ENCODE measurements around the gene RSPO4.
"Not testable (repeated sequence)": the region's sequence is repeated elsewhere in the genome, so short reads cannot be mapped to it uniquely, and the experiment has no call there.

The RSPO4 gene

DNA sequence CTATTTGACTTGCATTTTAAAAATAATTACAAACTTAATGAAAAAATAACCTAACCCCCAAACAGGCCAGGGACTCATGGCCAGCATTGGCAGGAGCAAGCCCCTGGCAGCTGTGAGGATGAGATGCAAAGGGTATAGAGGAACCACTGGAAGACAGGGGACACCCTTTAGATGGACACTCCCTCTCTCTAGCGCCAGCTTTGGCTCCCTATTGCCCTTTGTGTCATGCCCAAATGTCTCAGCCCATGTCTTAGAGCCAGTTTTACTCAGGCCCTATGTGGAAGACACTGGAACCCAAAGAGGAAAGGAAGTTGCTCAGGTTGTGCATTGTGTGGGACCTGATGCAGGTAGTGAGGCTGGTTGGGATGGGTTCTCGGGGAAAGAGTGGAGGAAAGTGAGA, 34.9 kb upstream of the RSPO4 start:
- Histone ChIP-seq H3K56ac (ENCODE audit: low read length) (no peak overlapping the region), H3K79me2 (ENCODE audit: control insufficient read depth, insufficient read depth, low read length) (no peaks in the 10 kb centered on the region), H4K5ac (ENCODE audit: low read length) (no peak overlapping the region), H3K4me3 (ENCODE audit: low read length) (no peak overlapping the region), H3K36me3 (ENCODE audit: control insufficient read depth, insufficient read depth, low read length) (no peaks in the 10 kb centered on the region), H3K4me2 (ENCODE audit: low read length) (no peak overlapping the region), H3K23ac (ENCODE audit: low read length) (no peak overlapping the region), H2AK5ac (ENCODE audit: low read length) (no peak overlapping the region), H3K79me1 (ENCODE audit: low read length) (no peaks in the 10 kb centered on the region), H3K27ac (ENCODE audit: low read depth, low read length) (no peak overlapping the region), H3K9ac (ENCODE audit: low read length) (no peak overlapping the region), H2BK120ac (ENCODE audit: low read depth, low read length) (no peak overlapping the region), H2BK15ac (replicated peaks; ENCODE audit: low read depth) (no peak overlapping the region), H3K4me1 (ENCODE audit: control insufficient read depth, low read depth, low read length) (no peaks in the 10 kb centered on the region), H2BK5ac (ENCODE audit: low read length) (no peak overlapping the region), H3K18ac (ENCODE audit: low read length) (no peak overlapping the region), H4K8ac (ENCODE audit: low read depth, low read length) (no peak overlapping the region), H3K27me3 (ENCODE audit: insufficient read depth, low read length, poor library complexity) (no peaks in the 10 kb centered on the region), H3K4ac (ENCODE audit: low read depth, low read length) (no peak overlapping the region)
- DNase-seq: no peak
- WGBS (ENCODE audit: extremely low coverage, insufficient coverage, low lambda C conversion rate): no CpG with 5 or more reads among the region's 2 CpGs

DNA sequence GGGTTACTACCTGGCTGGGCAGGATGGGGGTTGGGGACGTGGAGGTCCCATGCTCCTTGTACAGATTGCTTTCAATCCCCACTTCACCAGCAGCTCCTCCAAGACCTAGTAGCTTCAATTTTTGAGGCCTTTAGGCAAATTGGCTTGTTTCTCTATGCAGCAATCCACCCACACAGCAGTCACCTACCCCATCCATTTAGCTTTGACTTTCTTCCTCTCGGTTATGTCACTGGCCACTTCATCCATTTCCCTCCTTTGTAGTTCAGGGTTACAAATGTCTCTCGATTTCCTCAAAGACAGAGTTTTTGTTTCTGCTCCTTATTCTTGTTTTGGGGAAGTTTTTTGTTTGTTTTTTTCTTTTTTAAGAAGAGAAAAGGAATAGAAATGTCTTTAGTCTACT, 33.4 kb upstream of the RSPO4 start:
- no peak overlapping the region for H2BK15ac ChIP-seq (replicated peaks; ENCODE audit: low read depth)
- no peak overlapping the region for H4K5ac ChIP-seq (ENCODE audit: low read length)
- H2AK5ac ChIP-seq (ENCODE audit: low read length): no peak overlapping the region
- H3K4me2 ChIP-seq (ENCODE audit: low read length): no peak overlapping the region
- no peak overlapping the region for H3K4me3 ChIP-seq (ENCODE audit: low read length)
- H2BK5ac ChIP-seq (ENCODE audit: low read length): no peak overlapping the region
- no peaks in the 10 kb centered on the region for H3K79me2 ChIP-seq (ENCODE audit: control insufficient read depth, insufficient read depth, low read length)
- no peak overlapping the region for H3K27ac ChIP-seq (ENCODE audit: low read depth, low read length)
- WGBS (ENCODE audit: extremely low coverage, insufficient coverage, low lambda C conversion rate): no CpG with 5 or more reads among the region's 3 CpGs
- H3K4ac ChIP-seq (ENCODE audit: low read depth, low read length): no peak overlapping the region
- no peak overlapping the region for H4K8ac ChIP-seq (ENCODE audit: low read depth, low read length)
- H3K23ac ChIP-seq (ENCODE audit: low read length): no peak overlapping the region
- no peak overlapping the region for H3K56ac ChIP-seq (ENCODE audit: low read length)
- no peaks in the 10 kb centered on the region for H3K27me3 ChIP-seq (ENCODE audit: insufficient read depth, low read length, poor library complexity)
- H3K4me1 ChIP-seq (ENCODE audit: control insufficient read depth, low read depth, low read length): no peaks in the 10 kb centered on the region
- DNase-seq: no peak
- no peaks in the 10 kb centered on the region for H3K79me1 ChIP-seq (ENCODE audit: low read length)
- no peaks in the 10 kb centered on the region for H3K36me3 ChIP-seq (ENCODE audit: control insufficient read depth, insufficient read depth, low read length)
- H3K18ac ChIP-seq (ENCODE audit: low read length): no peak overlapping the region
- no peak overlapping the region for H2BK120ac ChIP-seq (ENCODE audit: low read depth, low read length)
- no peak overlapping the region for H3K9ac ChIP-seq (ENCODE audit: low read length)

DNA sequence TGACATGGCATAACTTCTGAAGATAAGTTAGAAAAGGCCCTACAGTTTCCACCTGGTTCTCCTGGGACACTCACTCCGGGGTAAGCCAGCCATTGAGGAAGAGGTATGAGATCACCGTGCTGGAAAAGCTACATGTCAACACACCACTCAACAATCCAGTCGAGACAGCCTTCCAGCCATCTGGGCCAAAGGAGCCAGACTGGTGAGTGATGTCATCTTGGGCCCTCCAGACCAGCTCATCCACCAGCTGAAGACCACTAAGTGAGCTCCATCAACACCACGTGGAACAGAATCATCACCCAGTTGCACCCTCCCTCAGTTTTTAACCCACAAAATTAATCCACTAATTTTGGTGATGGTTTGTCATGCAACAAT, 32.3 kb upstream of the RSPO4 start:
- H3K4ac ChIP-seq (ENCODE audit: low read depth, low read length): no peak overlapping the region
- H4K5ac ChIP-seq (ENCODE audit: low read length): no peak overlapping the region
- no peak overlapping the region for H4K8ac ChIP-seq (ENCODE audit: low read depth, low read length)
- H2AK5ac ChIP-seq (ENCODE audit: low read length): no peak overlapping the region
- H3K4me1 ChIP-seq (ENCODE audit: control insufficient read depth, low read depth, low read length): no peaks in the 10 kb centered on the region
- no peaks in the 10 kb centered on the region for H3K36me3 ChIP-seq (ENCODE audit: control insufficient read depth, insufficient read depth, low read length)
- no peaks in the 10 kb centered on the region for H3K79me2 ChIP-seq (ENCODE audit: control insufficient read depth, insufficient read depth, low read length)
- no peak overlapping the region for H3K18ac ChIP-seq (ENCODE audit: low read length)
- H3K4me3 ChIP-seq (ENCODE audit: low read length): no peak overlapping the region
- no peak overlapping the region for H3K23ac ChIP-seq (ENCODE audit: low read length)
- H2BK15ac ChIP-seq (replicated peaks; ENCODE audit: low read depth): no peak overlapping the region
- no peak overlapping the region for H2BK120ac ChIP-seq (ENCODE audit: low read depth, low read length)
- DNase-seq: no peak
- H3K56ac ChIP-seq (ENCODE audit: low read length): no peak overlapping the region
- H2BK5ac ChIP-seq (ENCODE audit: low read length): no peak overlapping the region
- no peaks in the 10 kb centered on the region for H3K79me1 ChIP-seq (ENCODE audit: low read length)
- H3K4me2 ChIP-seq (ENCODE audit: low read length): no peak overlapping the region
- no peaks in the 10 kb centered on the region for H3K27me3 ChIP-seq (ENCODE audit: insufficient read depth, low read length, poor library complexity)
- no CpG with 5 or more reads among the region's 4 CpGs for WGBS (ENCODE audit: extremely low coverage, insufficient coverage, low lambda C conversion rate)
- H3K27ac ChIP-seq (ENCODE audit: low read depth, low read length): no peak overlapping the region
- no peak overlapping the region for H3K9ac ChIP-seq (ENCODE audit: low read length)

DNA sequence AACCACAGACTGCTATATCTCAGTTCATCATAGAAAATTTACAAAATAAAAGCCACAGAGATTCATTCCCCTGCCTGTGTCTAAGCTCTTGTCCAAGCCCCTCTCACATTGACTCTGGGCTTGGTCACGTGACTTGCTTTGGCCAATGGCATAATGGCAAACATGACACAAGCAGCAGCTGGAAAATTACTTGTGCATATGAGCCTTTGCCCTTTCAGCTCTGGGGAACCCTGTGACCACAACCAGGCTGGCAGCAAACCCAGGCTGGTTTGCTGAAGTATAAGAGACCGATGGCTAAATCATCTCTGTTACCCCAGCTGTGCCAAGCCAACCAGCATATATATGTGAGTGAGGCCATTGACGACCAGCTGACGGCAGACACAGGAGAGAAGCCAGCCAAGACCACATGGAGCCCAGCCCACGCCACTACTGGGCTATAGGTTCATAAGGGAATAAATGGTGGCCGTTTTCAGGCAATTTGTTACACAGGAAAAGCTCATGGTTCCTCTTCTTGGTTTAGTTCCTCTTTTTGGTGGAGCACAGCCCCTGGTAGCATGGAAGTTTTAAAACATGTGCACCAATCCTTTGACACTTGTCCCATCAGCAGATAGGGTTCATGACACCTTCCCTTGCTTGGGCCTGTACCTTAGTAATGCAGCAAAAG, 31.8 kb upstream of the RSPO4 start:
- H3K23ac ChIP-seq (ENCODE audit: low read length): no peak overlapping the region
- no peak overlapping the region for H3K4ac ChIP-seq (ENCODE audit: low read depth, low read length)
- H2AK5ac ChIP-seq (ENCODE audit: low read length): no peak overlapping the region
- H3K56ac ChIP-seq (ENCODE audit: low read length): no peak overlapping the region
- no peaks in the 10 kb centered on the region for H3K79me1 ChIP-seq (ENCODE audit: low read length)
- WGBS (ENCODE audit: extremely low coverage, insufficient coverage, low lambda C conversion rate): no CpG with 5 or more reads among the region's 6 CpGs
- H3K18ac ChIP-seq (ENCODE audit: low read length): no peak overlapping the region
- no peak overlapping the region for H3K4me2 ChIP-seq (ENCODE audit: low read length)
- no peak overlapping the region for H2BK120ac ChIP-seq (ENCODE audit: low read depth, low read length)
- H3K4me3 ChIP-seq (ENCODE audit: low read length): no peak overlapping the region
- H3K9ac ChIP-seq (ENCODE audit: low read length): no peak overlapping the region
- no peak for DNase-seq
- H3K79me2 ChIP-seq (ENCODE audit: control insufficient read depth, insufficient read depth, low read length): no peaks in the 10 kb centered on the region
- H2BK15ac ChIP-seq (replicated peaks; ENCODE audit: low read depth): no peak overlapping the region
- no peak overlapping the region for H4K5ac ChIP-seq (ENCODE audit: low read length)
- no peaks in the 10 kb centered on the region for H3K4me1 ChIP-seq (ENCODE audit: control insufficient read depth, low read depth, low read length)
- H2BK5ac ChIP-seq (ENCODE audit: low read length): no peak overlapping the region
- H3K27ac ChIP-seq (ENCODE audit: low read depth, low read length): no peak overlapping the region
- no peaks in the 10 kb centered on the region for H3K27me3 ChIP-seq (ENCODE audit: insufficient read depth, low read length, poor library complexity)
- no peaks in the 10 kb centered on the region for H3K36me3 ChIP-seq (ENCODE audit: control insufficient read depth, insufficient read depth, low read length)
- H4K8ac ChIP-seq (ENCODE audit: low read depth, low read length): no peak overlapping the region

DNA sequence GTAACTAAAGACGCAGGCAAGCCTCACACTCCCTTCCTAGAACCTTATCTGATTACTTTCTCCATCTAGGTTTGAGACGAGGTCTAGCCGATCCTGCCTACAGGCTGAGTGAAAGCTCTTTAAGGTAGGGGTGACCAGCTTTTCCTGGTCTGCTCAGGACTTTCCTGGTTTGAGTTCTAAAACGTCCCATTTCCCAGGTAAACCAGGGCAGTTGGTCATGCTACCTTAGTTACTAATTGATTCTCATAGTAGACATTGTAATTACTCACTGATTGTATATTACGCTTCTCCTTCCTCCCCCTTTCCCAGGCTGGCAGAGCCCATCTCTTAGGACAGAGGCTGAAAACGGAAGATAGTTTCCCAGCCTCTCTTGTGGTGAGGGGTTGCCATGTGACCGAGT, 27.9 kb upstream of the RSPO4 start:
- no peak overlapping the region for H3K4ac ChIP-seq (ENCODE audit: low read depth, low read length)
- no peak overlapping the region for H2BK120ac ChIP-seq (ENCODE audit: low read depth, low read length)
- no peak overlapping the region for H3K9ac ChIP-seq (ENCODE audit: low read length)
- no peaks in the 10 kb centered on the region for H3K27me3 ChIP-seq (ENCODE audit: insufficient read depth, low read length, poor library complexity)
- H3K27ac ChIP-seq (ENCODE audit: low read depth, low read length): no peak overlapping the region
- WGBS (ENCODE audit: extremely low coverage, insufficient coverage, low lambda C conversion rate): no CpG with 5 or more reads among the region's 7 CpGs
- no peaks in the 10 kb centered on the region for H3K79me2 ChIP-seq (ENCODE audit: control insufficient read depth, insufficient read depth, low read length)
- H3K23ac ChIP-seq (ENCODE audit: low read length): no peak overlapping the region
- H3K18ac ChIP-seq (ENCODE audit: low read length): no peak overlapping the region
- no peak overlapping the region for H2BK5ac ChIP-seq (ENCODE audit: low read length)
- H4K8ac ChIP-seq (ENCODE audit: low read depth, low read length): no peak overlapping the region
- no peak overlapping the region for H3K4me3 ChIP-seq (ENCODE audit: low read length)
- DNase-seq: no peak
- no peak overlapping the region for H3K4me2 ChIP-seq (ENCODE audit: low read length)
- no peaks in the 10 kb centered on the region for H3K36me3 ChIP-seq (ENCODE audit: control insufficient read depth, insufficient read depth, low read length)
- no peak overlapping the region for H2AK5ac ChIP-seq (ENCODE audit: low read length)
- H4K5ac ChIP-seq (ENCODE audit: low read length): no peak overlapping the region
- H3K56ac ChIP-seq (ENCODE audit: low read length): no peak overlapping the region
- no peak overlapping the region for H2BK15ac ChIP-seq (replicated peaks; ENCODE audit: low read depth)
- no peaks in the 10 kb centered on the region for H3K4me1 ChIP-seq (ENCODE audit: control insufficient read depth, low read depth, low read length)
- H3K79me1 ChIP-seq (ENCODE audit: low read length): no peaks in the 10 kb centered on the region

DNA sequence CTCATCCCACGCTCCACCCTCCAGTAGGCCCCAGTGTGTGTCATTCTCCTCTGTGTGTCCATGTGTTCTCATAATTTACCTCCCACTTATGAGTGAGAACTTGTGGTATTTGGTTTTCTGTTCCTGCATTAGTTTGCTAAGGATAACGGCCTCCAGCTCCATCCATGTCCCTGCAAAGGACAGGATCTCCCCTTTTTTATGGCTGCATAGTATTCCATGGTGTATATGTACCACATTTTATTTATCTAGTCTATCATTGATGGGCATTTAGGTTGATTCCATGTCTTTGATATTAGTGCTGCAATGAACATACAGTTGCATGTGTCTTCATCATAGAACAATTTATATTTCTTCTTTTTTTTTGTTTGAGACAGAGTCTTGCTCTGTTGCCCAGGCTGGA, 24.1 kb upstream of the RSPO4 start:
- not testable (repeated sequence) for H3K23ac ChIP-seq (ENCODE audit: low read length); H4K8ac ChIP-seq (ENCODE audit: low read depth, low read length); H3K4me2 ChIP-seq (ENCODE audit: low read length); H3K79me2 ChIP-seq (ENCODE audit: control insufficient read depth, insufficient read depth, low read length); H2AK5ac ChIP-seq (ENCODE audit: low read length); H2BK15ac ChIP-seq (replicated peaks; ENCODE audit: low read depth); H3K9ac ChIP-seq (ENCODE audit: low read length); H3K27ac ChIP-seq (ENCODE audit: low read depth, low read length); H3K4me3 ChIP-seq (ENCODE audit: low read length); H3K18ac ChIP-seq (ENCODE audit: low read length); DNase-seq; H2BK5ac ChIP-seq (ENCODE audit: low read length); H3K4me1 ChIP-seq (ENCODE audit: control insufficient read depth, low read depth, low read length); H3K56ac ChIP-seq (ENCODE audit: low read length); H3K4ac ChIP-seq (ENCODE audit: low read depth, low read length); H4K5ac ChIP-seq (ENCODE audit: low read length); H3K79me1 ChIP-seq (ENCODE audit: low read length); H2BK120ac ChIP-seq (ENCODE audit: low read depth, low read length); H3K36me3 ChIP-seq (ENCODE audit: control insufficient read depth, insufficient read depth, low read length); H3K27me3 ChIP-seq (ENCODE audit: insufficient read depth, low read length, poor library complexity)
- WGBS (ENCODE audit: extremely low coverage, insufficient coverage, low lambda C conversion rate): no CpG with 5 or more reads among the region's 2 CpGs

Measured in mesendoderm (in vitro differentiated cells).